ENCODE results near the gene CHRM4. TPM values are rescaled to one million over a fixed set of nuclear protein-coding genes. Genes with fewer than 3 reads are reported as not detected.

CHRM4 gene
- total RNA-seq, 3 donors from 2014 or later (not counting 1 experiment from before 2014, with no cell fraction given), result 2.2 to 6.5 (median 3.7) TPM

GRCh38 chr11:46347637-46348311 is 43.8 kb downstream of the CHRM4 start:
- H3K27me3 Mint-ChIP-seq (ENCODE audit: low read depth in 2 of 2), result no peaks in the 10 kb centered on the region
- Histone ChIP-seq H3K27me3 (ENCODE audit: control insufficient read depth, insufficient read depth, low read length) (no peaks in the 10 kb centered on the region), H3K9me3 (ENCODE audit: control insufficient read depth, insufficient read depth, low read length) (no peaks in the 10 kb centered on the region), H3K27ac (ENCODE audit: low read length) (peak overlapping the region; percentile 41), H3K4me1 (ENCODE audit: control insufficient read depth, insufficient read depth, low read length) (peaks cover 76% of the 10 kb centered on the region), H3K36me3 (ENCODE audit: control insufficient read depth, insufficient read depth, low read length) (peaks cover 12% of the 10 kb centered on the region), H3K4me3 (ENCODE audit: low read length) (peak overlapping the region; percentile 93)
- no peaks in the 10 kb centered on the region for H3K9me3 Mint-ChIP-seq
- TF ChIP-seq CTCF (IDR thresholded peaks at IDR 0.05), result no peak
- ATAC-seq (no peak), DNase-seq (peak in 1 of 2 donors; percentile 45)
- peak overlapping the region; percentile 90 for H3K27ac Mint-ChIP-seq
- no peaks in the 10 kb centered on the region for H3K36me3 Mint-ChIP-seq
- intact Hi-C loops (cut with micrococcal nuclease), result loop anchor here (1.0 to 10.0 kb wide), 6 partner anchors 20 to 353 kb away; partner anchors contain the start of genes ARHGAP1, ATG13, HARBI1 and MDK
- 4% methylated on average over 63 of the region's 63 CpGs for WGBS (ENCODE audit: insufficient coverage)
- peak overlapping the region; percentile 93 for H3K4me3 Mint-ChIP-seq
- peaks cover 64 to 71% of the 10 kb centered on the region in 2 donors for H3K4me1 Mint-ChIP-seq

GRCh38 chr11:46346886-46347636 is 44.5 kb downstream of the CHRM4 start, which contains the start of gene DGKZ:
Gene DGKZ (plus strand): TSS chr11:46347463. CDS start chr11:46347660, 197 bp downstream.
- Histone ChIP-seq H3K27ac (ENCODE audit: low read length) (peak within 1 kb of the TSS; percentile 41), H3K4me1 (ENCODE audit: control insufficient read depth, insufficient read depth, low read length) (peaks cover 73% of the 10 kb centered on the region), H3K4me3 (ENCODE audit: low read length) (peak within 1 kb of the TSS; percentile 93), H3K9me3 (ENCODE audit: control insufficient read depth, insufficient read depth, low read length) (no peaks in the 10 kb centered on the region), H3K36me3 (ENCODE audit: control insufficient read depth, insufficient read depth, low read length) (peaks cover 8% of the 10 kb centered on the region), H3K27me3 (ENCODE audit: control insufficient read depth, insufficient read depth, low read length) (no peaks in the 10 kb centered on the region)
- DNase-seq, result peak; percentile 93 to 96
- WGBS (ENCODE audit: insufficient coverage), result 3% methylated on average over 80 of the region's 80 CpGs
- peak within 1 kb of the TSS; percentile 93 for H3K4me3 Mint-ChIP-seq
- H3K9me3 Mint-ChIP-seq, result no peaks in the 10 kb centered on the region
- H3K4me1 Mint-ChIP-seq, result peaks cover 57 to 64% of the 10 kb centered on the region in 2 donors
- no peaks in the 10 kb centered on the region for H3K36me3 Mint-ChIP-seq
- H3K27ac Mint-ChIP-seq, result peak within 1 kb of the TSS; percentile 90
- peak; percentile 69 for TF ChIP-seq CTCF (IDR thresholded peaks at IDR 0.05)
- peak; percentile 80 to 94 (median 84) for ATAC-seq
- intact Hi-C loops (cut with micrococcal nuclease), result loop anchor here (1.0 to 10.0 kb wide), 5 partner anchors 20 to 270 kb away; partner anchors contain the start of genes ATG13, HARBI1, MDK and PHF21A
- no peaks in the 10 kb centered on the region for H3K27me3 Mint-ChIP-seq (ENCODE audit: low read depth in 2 of 2)

GRCh38 chr11:46345881-46346484 is 45.6 kb downstream of the CHRM4 start:
- Mint-ChIP-seq H3K27ac (peak overlapping the region; percentile 52 to 88), H3K27me3 (ENCODE audit: low read depth in 2 of 2) (peaks cover 0 to 5% of the 10 kb centered on the region in 2 donors), H3K9me3 (no peaks in the 10 kb centered on the region), H3K36me3 (no peaks in the 10 kb centered on the region), H3K4me3 (peak overlapping the region; percentile 92), H3K4me1 (peaks cover 46 to 54% of the 10 kb centered on the region in 2 donors)
- Histone ChIP-seq H3K36me3 (ENCODE audit: control insufficient read depth, insufficient read depth, low read length) (no peaks in the 10 kb centered on the region), H3K9me3 (ENCODE audit: control insufficient read depth, insufficient read depth, low read length) (no peaks in the 10 kb centered on the region), H3K4me3 (ENCODE audit: low read length) (peak overlapping the region; percentile 36), H3K27me3 (ENCODE audit: control insufficient read depth, insufficient read depth, low read length) (no peaks in the 10 kb centered on the region), H3K4me1 (ENCODE audit: control insufficient read depth, insufficient read depth, low read length) (peaks cover 63% of the 10 kb centered on the region), H3K27ac (ENCODE audit: low read length) (peak overlapping the region; percentile 39)
- WGBS (ENCODE audit: insufficient coverage), result 9% methylated on average over 10 of the region's 10 CpGs
- intact Hi-C loops (cut with micrococcal nuclease), result loop anchor here (5.0 to 10.0 kb wide), 4 partner anchors 36 to 271 kb away; partner anchors contain the start of genes ATG13, HARBI1, MDK and PHF21A
- no peak for TF ChIP-seq CTCF (IDR thresholded peaks at IDR 0.05)
- ATAC-seq (no peak), DNase-seq (peak in 1 of 2 donors; percentile 57)
